ENCODE results near the gene KAZN. TPM values are rescaled to one million over a fixed set of nuclear protein-coding genes. Genes with fewer than 3 reads are reported as not detected.
A peak's percentile ranks its signal among the peaks of the same experiment; 100 is the strongest.

Gene KAZN
- total RNA-seq, 3 donors from 2014 or later: 12.2 to 16.4 (median 16.2) TPM

GRCh38 chr1:15028102-15028501, 429.6 kb downstream of the KAZN start:
- H3K27ac ChIP-seq: peak overlapping the region; percentile 54 to 75
- TF ChIP-seq POLR2A (IDR thresholded peaks at IDR 0.05): no peak
- no peak for TF ChIP-seq POLR2AphosphoS5 (IDR thresholded peaks at IDR 0.05)
- TF ChIP-seq CTCF (IDR thresholded peaks at IDR 0.05): no peak

DNA sequence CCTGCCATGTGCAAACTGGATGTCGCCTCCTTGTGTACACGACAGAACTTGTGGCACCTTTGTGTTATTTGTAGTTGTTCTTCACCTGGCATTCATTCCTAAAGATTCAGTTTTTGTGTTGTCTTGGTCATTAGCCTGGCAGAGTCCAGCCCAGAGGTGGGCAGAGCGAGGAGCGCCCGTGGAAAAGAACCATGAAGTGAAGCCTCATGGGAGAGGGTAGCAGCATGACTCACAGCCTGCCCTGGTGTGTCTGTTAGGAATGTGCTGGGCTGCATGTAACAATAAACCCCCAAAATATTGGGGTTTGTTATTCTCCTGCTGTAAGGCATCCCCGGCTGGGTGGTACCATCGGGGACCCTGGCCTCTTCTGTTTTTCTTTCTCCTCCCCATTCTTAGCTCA, 430.1 kb downstream of the KAZN start:
- Histone ChIP-seq H3K27me3 (no peaks in the 10 kb centered on the region), H3K9me3 (no peaks in the 10 kb centered on the region), H3K27ac (peak overlapping the region; percentile 30 to 75), H3K36me3 (no peaks in the 10 kb centered on the region), H3K4me3 (no peak overlapping the region), H3K4me1 (peaks cover 0 to 6% of the 10 kb centered on the region in 2 donors)
- DNase-seq (ENCODE audit: low spot score in 2 of 2): no peak
- intact Hi-C loops (cut with DNase I; ENCODE audit: low total_unique reads): no loop called here
- TF ChIP-seq POLR2A (IDR thresholded peaks at IDR 0.05): no peak
- no peak for TF ChIP-seq CTCF (IDR thresholded peaks at IDR 0.05)
- no peak for TF ChIP-seq POLR2AphosphoS5 (IDR thresholded peaks at IDR 0.05)

More at GRCh38 chr1:15028102-15028501, 429.6 kb downstream of the KAZN start:
- no peaks in the 10 kb centered on the region for H3K27me3 ChIP-seq
- DNase-seq (ENCODE audit: low spot score in 2 of 2): peak in 1 of 2 donors; percentile 72
- intact Hi-C loops (cut with DNase I; ENCODE audit: low total_unique reads): no loop called here
- H3K9me3 ChIP-seq: no peaks in the 10 kb centered on the region
- H3K4me3 ChIP-seq: no peak overlapping the region
- peaks cover 0 to 6% of the 10 kb centered on the region in 2 donors for H3K4me1 ChIP-seq
- H3K36me3 ChIP-seq: no peaks in the 10 kb centered on the region

DNA sequence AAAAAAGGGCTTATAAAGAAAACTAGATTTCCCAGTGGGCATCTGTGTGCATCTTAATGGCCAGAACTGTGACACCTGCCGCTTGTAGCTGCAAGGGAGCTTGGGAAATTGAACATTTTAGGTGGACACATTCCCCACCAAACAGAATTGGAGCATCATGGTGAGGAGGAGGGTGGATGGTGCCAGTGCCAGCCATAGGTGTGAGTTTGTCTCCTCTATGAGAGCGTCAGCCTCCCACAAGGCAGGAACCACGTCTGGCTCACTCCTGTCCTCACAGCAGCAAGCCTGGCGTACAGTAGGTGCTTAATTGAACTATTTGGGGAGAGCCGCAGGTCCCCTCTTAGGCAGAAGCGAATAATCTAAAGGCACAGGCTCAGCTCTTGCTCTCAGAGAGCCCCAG, 430.6 kb downstream of the KAZN start:
- Histone ChIP-seq H3K27ac (peak overlapping the region; percentile 32 to 75), H3K27me3 (no peaks in the 10 kb centered on the region), H3K4me1 (peaks cover 0 to 6% of the 10 kb centered on the region in 2 donors), H3K9me3 (no peaks in the 10 kb centered on the region), H3K4me3 (no peak overlapping the region), H3K36me3 (no peaks in the 10 kb centered on the region)
- TF ChIP-seq CTCF (IDR thresholded peaks at IDR 0.05) (no peak), POLR2AphosphoS5 (IDR thresholded peaks at IDR 0.05) (no peak), POLR2A (IDR thresholded peaks at IDR 0.05) (no peak)
- no peak for DNase-seq (ENCODE audit: low spot score in 2 of 2)
- intact Hi-C loops (cut with DNase I; ENCODE audit: low total_unique reads): no loop called here

GRCh38 chr1:15029786-15030185, 431.3 kb downstream of the KAZN start:
- TF ChIP-seq CTCF (IDR thresholded peaks at IDR 0.05): no peak
- TF ChIP-seq POLR2A (IDR thresholded peaks at IDR 0.05): no peak
- TF ChIP-seq POLR2AphosphoS5 (IDR thresholded peaks at IDR 0.05): no peak
- no peaks in the 10 kb centered on the region for H3K9me3 ChIP-seq
- peak overlapping the region in 1 of 2 donors; percentile 32 for H3K27ac ChIP-seq
- H3K27me3 ChIP-seq: no peaks in the 10 kb centered on the region
- H3K4me3 ChIP-seq: no peak overlapping the region
- DNase-seq (ENCODE audit: low spot score in 2 of 2): no peak
- intact Hi-C loops (cut with DNase I; ENCODE audit: low total_unique reads): no loop called here
- peaks cover 0 to 6% of the 10 kb centered on the region in 2 donors for H3K4me1 ChIP-seq
- H3K36me3 ChIP-seq: no peaks in the 10 kb centered on the region

GRCh38 chr1:15031251-15031933, 432.9 kb downstream of the KAZN start:
- no peaks in the 10 kb centered on the region for H3K9me3 ChIP-seq
- no peaks in the 10 kb centered on the region for H3K36me3 ChIP-seq
- TF ChIP-seq POLR2AphosphoS5 (IDR thresholded peaks at IDR 0.05): no peak
- H3K4me1 ChIP-seq: peaks cover 0 to 6% of the 10 kb centered on the region in 2 donors
- no peaks in the 10 kb centered on the region for H3K27me3 ChIP-seq
- no peak overlapping the region for H3K4me3 ChIP-seq
- DNase-seq (ENCODE audit: low spot score in 2 of 2): no peak
- no peak overlapping the region for H3K27ac ChIP-seq
- intact Hi-C loops (cut with DNase I; ENCODE audit: low total_unique reads): no loop called here
